ENCODE measurements around the gene TMEM132D. TPM values are rescaled to one million over a fixed set of nuclear protein-coding genes. Genes with fewer than 3 reads are reported as not detected.

TMEM132D gene
- total and polyA plus RNA-seq, 2 of the 8 experiments (the other 6 are each of a cell fraction or from before 2014, with no cell fraction given): 3.5 to 10.1 TPM

DNA sequence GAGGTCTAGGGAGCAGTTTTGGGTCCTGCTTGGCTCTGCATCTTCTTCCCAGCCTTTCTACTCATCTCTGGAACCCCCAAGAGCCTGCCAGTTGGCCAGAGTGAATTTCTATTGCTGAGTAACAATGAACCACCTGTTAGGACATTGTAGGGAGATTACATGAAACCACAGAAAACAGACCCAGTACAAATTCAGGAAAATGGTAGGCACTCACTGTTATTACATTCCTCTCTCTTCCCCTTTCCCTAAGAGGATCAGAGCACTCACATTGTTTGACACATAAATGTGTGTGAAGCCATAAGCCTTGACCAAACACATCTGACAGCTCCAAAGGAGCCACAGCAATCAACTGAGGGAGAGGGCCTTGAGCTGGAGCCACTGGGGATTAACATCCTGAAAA, 216.1 kb downstream of the TMEM132D start:
- H3K56ac ChIP-seq (replicated peaks; ENCODE audit: insufficient read length, low read depth, low read length): no peak overlapping the region
- H4K91ac ChIP-seq (replicated peaks; ENCODE audit: insufficient read length, low read length): no peak overlapping the region
- H3K4me1 ChIP-seq (replicated peaks in 1 of 4; ENCODE audit: control insufficient read depth in 3 of 4, insufficient read depth in 4 of 4, low read length in 3 of 4): no peaks in the 10 kb centered on the region
- no peak overlapping the region for H3K23ac ChIP-seq (ENCODE audit: insufficient read length)
- TF ChIP-seq SP1 (IDR thresholded peaks at IDR 0.05; ENCODE audit: low read depth, low read length): no peak
- H3K27ac ChIP-seq (ENCODE audit: low read depth, low read length): no peak overlapping the region
- H3K79me1 ChIP-seq (ENCODE audit: low read depth, low read length): no peaks in the 10 kb centered on the region
- POLR2A ChIA-PET (ENCODE audit: partially characterized antibody): no interaction called here
- no peak overlapping the region for H3K9ac ChIP-seq (replicated peaks in 1 of 4; ENCODE audit: extremely low read depth in 1 of 4, low read depth in 3 of 4, low read length in 3 of 4)
- H3K9me3 ChIP-seq (ENCODE audit: insufficient read depth in 2 of 2, low read depth in 1 of 2, low read length in 1 of 2): peaks cover 15 to 17% of the 10 kb centered on the region in 2 experiments
- no peaks in the 10 kb centered on the region for H3K27me3 ChIP-seq (replicated peaks in 1 of 4; ENCODE audit: control insufficient read depth in 3 of 4, extremely low read depth in 1 of 4, insufficient read depth in 3 of 4, low read length in 3 of 4)
- H3K23me2 ChIP-seq (ENCODE audit: low read depth, low read length): no peaks in the 10 kb centered on the region
- H2AK5ac ChIP-seq (ENCODE audit: low read depth, low read length): no peak overlapping the region
- no peak overlapping the region for H3K18ac ChIP-seq (ENCODE audit: extremely low read depth, low read length)
- peaks cover 0 to 2% (median 0%) of the 10 kb centered on the region in 4 experiments; a peak in 1 of 8 replicates for H3K36me3 ChIP-seq (ENCODE audit: control insufficient read depth in 2 of 4, insufficient read depth in 4 of 4, low read length in 3 of 4)
- no peak overlapping the region for H2BK15ac ChIP-seq (ENCODE audit: low read length)
- no peak overlapping the region for H2BK12ac ChIP-seq (ENCODE audit: low read depth, low read length)
- H3K79me2 ChIP-seq (ENCODE audit: control insufficient read depth in 1 of 2, insufficient read depth in 2 of 2, low read length in 2 of 2): peaks cover 0 to 7% of the 10 kb centered on the region in 2 experiments; a peak in 2 of 4 replicates
- no peak overlapping the region for H2AFZ ChIP-seq (ENCODE audit: low read length)
- H4K5ac ChIP-seq (ENCODE audit: insufficient read length, low read depth, low read length): no peak overlapping the region
- no peak overlapping the region for H3K14ac ChIP-seq (ENCODE audit: insufficient read length)
- DNase-seq (ENCODE audit: low read depth in 1 of 2, low spot score in 2 of 2): no peak
- H3K4me3 ChIP-seq (ENCODE audit: extremely low read depth in 1 of 4, insufficient read depth in 2 of 4, low read depth in 3 of 4, low read length in 4 of 4): no peak overlapping the region
- no peak overlapping the region for H2BK120ac ChIP-seq (replicated peaks; ENCODE audit: low read depth, low read length)
- H3K4me2 ChIP-seq (ENCODE audit: insufficient read depth in 1 of 2, low read depth in 2 of 2, low read length in 2 of 2): no peak overlapping the region
- no peak overlapping the region for H4K8ac ChIP-seq (ENCODE audit: extremely low read depth, insufficient read depth, low read length)
- no peak overlapping the region for H2BK5ac ChIP-seq (ENCODE audit: low read depth, low read length)
- H4K20me1 ChIP-seq (replicated peaks in 1 of 2; ENCODE audit: control insufficient read depth in 1 of 2, insufficient read depth in 2 of 2, low read length in 2 of 2): no peaks in the 10 kb centered on the region
- no peak overlapping the region for H3K4ac ChIP-seq (replicated peaks; ENCODE audit: insufficient read length, low read depth, low read length)
- no peak overlapping the region for H2BK20ac ChIP-seq (ENCODE audit: low read length)
- CTCF ChIA-PET (ENCODE audit: partially characterized antibody): interaction anchor here (1.0 kb wide), 1 partner anchor 12 kb away, joined by 3 read pairs; no protein-coding TSS in a partner anchor
- FAIRE-seq: no peak

All from H1 (cell line).